LNCAP (cell line): Measurements from ENCODE around the gene XPNPEP1.

Experiments used
- CTCF ChIP-seq: fragments of 450-650 bp; IDR thresholded peaks from 2 replicates; pipeline ENCODE4 v1.5.1; 2017; ENCODE audit warnings: mild to moderate bottlenecking

The XPNPEP1 gene

GRCh38 chr10:109902992-109903947, 20.0 kb downstream of the XPNPEP1 start:
- no peak for TF ChIP-seq CTCF

GRCh38 chr10:109899356-109900331, 23.7 kb downstream of the XPNPEP1 start:
- no peak for TF ChIP-seq CTCF

- TF ChIP-seq CTCF, result no peak
Measured at GRCh38 chr10:109898666-109899355, 24.5 kb downstream of the XPNPEP1 start.

- no peak for TF ChIP-seq CTCF
Measured at GRCh38 chr10:109898007-109898406, 25.3 kb downstream of the XPNPEP1 start.

GRCh38 chr10:109895848-109896247, 27.5 kb downstream of the XPNPEP1 start:
- TF ChIP-seq CTCF, result no peak

GRCh38 chr10:109895095-109895818, 28.1 kb downstream of the XPNPEP1 start:
- TF ChIP-seq CTCF, result no peak
